HTERT RPE-1 (cell line): ENCODE results near the gene KCNG3.

Source experiments
- in situ Hi-C: fragments of 300-500 bp; cut with MboI; formaldehyde crosslinking; loops from 4 replicates; pipeline ENCODE4 v1.14.3; 2020; ENCODE audit warnings: low sequenced_read_pairs

Gene KCNG3

GRCh38 chr2:42486145-42486906, 7.5 kb downstream of the KCNG3 start:
- in situ Hi-C loops, result no loop called here

GRCh38 chr2:42480402-42480801, 13.4 kb downstream of the KCNG3 start:
- in situ Hi-C loops, result no loop called here

DNA sequence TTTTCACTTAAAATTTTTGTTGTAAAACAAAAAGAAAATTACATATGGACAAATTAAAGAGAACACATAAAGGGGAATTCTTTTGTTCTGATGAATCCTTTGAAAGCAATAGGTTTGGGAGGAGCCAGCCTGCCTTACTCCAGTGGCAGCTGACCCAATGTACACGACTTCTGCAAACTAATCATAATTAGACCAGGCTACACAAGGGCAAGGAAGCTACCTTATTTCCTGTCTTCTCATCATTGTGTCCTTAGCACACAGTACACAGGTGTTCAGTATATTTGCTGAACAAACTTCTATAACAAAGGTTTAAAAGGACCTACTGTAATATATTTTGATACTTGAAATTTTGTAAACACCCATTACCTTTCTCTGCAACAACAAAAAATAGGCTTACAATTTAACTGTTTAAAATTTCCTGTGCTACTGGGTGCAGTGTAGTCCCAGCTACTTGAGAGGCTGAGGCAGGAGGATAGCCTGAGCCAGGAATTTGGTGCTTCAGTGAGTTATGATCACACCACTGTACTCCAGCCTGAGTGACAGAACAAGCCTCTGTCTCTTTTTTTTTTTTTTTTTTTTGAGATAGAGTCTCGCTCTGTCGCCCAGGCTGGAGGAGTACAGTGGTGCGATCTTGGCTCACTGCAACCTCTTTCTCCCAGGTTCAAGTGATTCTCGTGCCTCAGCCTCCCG, 18.9 kb downstream of the KCNG3 start:
- in situ Hi-C loops, result no loop called here

GRCh38 chr2:42470706-42471105, 23.1 kb downstream of the KCNG3 start:
- in situ Hi-C loops, result no loop called here

GRCh38 chr2:42464631-42465030, 29.2 kb downstream of the KCNG3 start:
- in situ Hi-C loops, result no loop called here

DNA sequence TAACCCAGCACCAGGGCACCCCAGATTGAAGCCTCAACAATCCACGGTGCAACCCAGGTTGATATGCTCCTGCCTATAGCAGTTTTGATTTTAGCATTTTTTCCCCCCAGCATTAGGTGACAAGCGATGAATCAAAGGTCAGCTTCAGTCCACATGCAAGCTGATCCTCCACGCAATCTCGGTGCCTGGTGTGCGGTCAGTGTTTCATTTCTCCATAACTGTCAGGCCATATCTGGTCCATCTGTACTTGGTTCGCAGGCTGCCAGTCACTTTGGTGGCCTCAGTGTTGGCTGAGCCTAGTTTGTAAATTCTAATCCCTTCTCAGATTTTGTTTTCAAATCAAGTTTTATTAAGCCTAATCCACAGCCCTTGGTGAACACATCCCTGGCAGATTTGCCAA, 30.2 kb downstream of the KCNG3 start:
- in situ Hi-C loops, result no loop called here

DNA sequence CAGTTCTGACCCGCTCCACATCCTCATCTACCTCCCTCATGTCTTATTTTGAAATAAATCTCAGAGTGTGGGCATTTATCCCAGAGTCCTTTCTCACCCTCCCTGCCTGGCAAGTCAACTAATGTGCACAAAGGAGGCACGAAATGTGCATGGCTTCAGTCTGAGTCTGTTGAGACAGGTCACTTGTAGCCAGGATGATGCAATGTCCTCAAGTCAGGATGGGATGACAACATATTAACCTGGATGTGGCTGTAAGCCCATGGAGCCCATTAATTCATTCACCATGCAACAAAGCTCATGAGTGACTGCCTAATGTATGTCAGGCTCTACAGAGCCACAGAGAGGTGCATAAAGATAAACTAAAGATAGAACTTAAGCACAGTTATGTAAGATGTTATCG, 34.5 kb downstream of the KCNG3 start:
- in situ Hi-C loops, result no loop called here

DNA sequence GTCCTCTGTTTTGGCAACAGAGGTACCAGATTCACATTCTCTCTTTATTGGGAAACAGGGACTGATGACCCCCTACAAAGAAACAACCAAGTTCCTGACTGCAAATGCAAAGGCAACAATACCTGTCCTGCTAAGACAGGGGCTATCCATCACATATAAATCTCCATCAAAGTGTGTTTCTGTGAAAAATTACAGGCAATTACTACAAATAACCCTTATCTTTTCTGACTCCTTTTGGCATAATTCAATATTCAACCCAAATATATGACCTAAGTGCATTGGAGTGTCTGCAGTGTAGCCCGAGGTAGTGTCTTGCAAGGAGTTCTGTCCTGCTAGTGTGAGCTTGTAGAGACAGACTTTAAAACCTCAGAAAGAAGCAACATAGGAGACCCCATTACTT, 35.4 kb downstream of the KCNG3 start:
- in situ Hi-C loops, result no loop called here

- in situ Hi-C loops, result no loop called here
Observed at GRCh38 chr2:42457011-42457410, 36.8 kb downstream of the KCNG3 start.

DNA sequence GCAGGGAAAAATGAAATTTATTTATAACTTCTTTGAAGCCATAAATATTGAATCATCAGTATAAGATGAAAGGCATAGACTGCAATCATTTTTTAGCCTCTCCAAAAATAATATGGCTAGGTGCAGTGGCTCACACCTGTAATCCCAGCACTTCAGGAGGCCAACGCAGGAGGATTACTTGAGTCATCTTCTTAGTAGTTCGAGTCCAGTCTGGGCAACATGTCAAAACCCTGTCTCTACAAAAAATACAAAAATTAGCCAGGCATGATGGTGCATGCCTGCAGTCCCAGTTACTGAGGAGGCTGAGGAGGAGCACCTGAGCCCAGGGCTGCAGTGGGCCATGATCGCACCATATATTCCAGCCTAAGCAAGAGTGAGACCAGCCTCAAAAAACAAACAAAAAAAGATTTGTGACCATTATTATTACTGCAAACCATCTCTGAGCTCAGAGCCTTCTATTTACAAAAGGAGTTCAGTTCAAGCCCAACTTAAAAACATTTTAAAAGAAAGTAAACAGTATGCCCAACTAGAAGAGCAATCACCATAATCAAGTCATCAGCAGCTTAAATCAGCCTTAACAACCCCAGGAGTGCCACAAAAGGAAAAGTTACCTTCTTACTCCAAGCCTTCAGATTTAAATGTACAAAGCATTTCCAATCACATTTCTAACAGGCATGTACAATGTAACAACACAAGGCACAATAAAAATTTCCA, 37.5 kb downstream of the KCNG3 start:
- in situ Hi-C loops, result no loop called here

- in situ Hi-C loops, result no loop called here
Observed at GRCh38 chr2:42452545-42452944, 41.2 kb downstream of the KCNG3 start.

GRCh38 chr2:42450136-42450535, 43.6 kb downstream of the KCNG3 start:
- in situ Hi-C loops, result no loop called here

DNA sequence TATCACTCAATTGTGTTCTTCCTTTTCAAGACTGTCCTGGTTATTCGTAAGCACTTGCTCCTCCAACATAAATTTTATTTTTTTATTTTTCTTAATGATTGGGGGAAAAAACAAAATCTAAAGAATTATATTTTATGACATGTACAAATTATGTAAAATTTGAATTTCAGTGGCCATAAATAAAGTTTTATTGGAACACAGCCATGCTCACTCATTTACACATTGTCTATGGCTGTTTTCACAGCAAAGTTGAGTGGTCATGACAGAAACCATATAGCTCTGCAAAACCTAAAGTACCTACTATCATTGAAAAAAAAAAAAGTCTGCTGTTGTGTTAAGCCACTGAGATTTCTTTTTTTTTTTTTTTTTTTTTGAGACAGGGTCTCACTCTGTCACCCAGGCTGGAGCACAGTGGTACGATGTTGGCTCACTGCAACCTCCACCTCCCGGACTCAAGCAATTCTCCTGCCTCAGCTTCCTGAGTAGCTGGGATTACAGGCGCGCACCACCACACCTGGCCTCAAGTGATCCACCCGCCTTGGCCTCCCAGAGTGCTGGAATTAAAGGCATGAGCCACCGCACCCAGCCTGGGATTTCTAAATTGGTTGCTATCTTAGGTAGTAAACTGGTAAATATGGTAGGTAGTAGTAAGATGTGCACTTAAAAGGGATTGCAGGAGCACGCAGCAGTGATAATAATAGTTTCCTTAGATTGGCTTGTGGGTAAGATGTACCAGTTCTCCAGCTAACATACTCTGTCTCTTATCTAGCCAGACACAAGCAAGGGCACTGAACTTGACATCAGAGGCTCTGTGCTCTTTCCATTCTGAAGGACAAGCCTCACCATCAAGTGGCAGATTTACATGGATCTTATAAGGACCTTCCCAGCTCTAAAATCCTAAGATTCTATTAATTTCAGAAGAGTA, 44.4 kb downstream of the KCNG3 start:
- in situ Hi-C loops, result no loop called here

DNA sequence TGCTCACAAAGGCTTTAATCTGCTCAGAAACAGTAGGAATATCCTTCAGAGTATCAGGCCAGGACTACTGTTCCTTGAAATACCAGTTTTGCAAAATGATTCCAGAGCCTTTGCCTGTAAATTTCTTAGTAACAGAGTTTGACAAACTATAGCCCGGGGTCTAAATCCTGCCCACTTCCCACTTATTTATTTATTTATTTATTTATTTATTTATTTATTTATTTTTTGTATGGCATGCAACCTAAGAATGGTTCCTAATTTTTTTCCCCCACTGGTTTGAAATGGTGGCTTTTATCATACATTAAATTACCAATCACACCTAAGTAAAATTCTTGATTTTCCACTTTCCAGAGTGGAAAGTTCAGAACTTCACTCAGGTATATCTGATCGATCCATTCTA, 45.6 kb downstream of the KCNG3 start:
- in situ Hi-C loops, result no loop called here

- in situ Hi-C loops, result no loop called here
Observed at GRCh38 chr2:42446503-42447271, 47.1 kb downstream of the KCNG3 start.

DNA sequence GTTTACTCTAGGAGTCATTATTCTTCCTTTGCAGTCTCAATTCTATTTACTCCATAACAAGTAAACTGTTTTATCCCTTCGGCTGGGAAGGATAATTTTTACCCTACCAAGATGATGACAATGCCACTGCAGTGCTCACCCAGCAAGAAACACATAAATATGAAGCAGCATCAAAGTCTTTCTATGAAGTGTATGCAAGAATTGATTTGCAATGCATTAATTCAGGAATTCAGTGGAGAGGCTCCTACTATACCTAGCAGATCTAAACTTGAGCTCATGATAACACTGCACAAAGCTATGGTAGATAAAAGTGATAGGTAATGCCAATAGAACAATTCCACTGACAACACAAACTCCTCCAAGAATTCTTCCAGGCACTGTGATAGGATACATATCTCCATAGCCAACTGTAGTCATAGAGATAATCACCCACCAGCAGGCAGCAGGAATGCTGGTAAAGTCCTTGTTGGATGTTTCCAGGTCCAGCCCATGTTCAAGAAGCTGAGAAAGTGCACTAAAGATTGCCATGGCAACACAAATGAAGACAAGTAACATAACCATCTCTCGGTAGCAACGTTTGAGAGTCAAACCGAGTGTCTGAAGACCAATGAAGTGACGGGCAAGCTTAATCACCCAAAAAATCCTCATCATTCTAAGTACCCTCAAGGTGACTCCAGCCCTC, 49.9 kb downstream of the KCNG3 start:
- in situ Hi-C loops, result no loop called here

GRCh38 chr2:42442774-42443173, 51.0 kb downstream of the KCNG3 start:
- in situ Hi-C loops, result no loop called here

- in situ Hi-C loops, result no loop called here
Observed at GRCh38 chr2:42438685-42439084, 55.1 kb downstream of the KCNG3 start.

DNA sequence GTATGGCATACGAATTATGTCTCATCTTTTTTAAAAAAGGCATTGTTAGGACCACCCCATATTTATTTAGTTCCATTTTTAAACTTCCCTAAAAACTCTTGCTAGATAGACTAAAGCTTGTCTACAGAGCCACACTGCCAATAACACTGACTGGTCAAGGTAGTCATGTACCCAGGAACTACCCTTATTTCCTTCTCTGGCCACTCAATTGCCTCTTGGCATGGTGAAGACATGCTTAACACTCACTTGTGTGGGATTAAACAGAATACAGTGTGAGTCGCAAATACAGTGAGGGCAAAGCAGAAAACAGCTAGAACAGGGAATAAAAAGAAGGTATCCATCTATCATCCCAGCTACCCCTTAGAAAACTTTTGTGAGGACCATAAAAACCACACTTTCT, 57.4 kb downstream of the KCNG3 start:
- in situ Hi-C loops, result no loop called here

GRCh38 chr2:42435628-42436027, 58.2 kb downstream of the KCNG3 start:
- in situ Hi-C loops, result no loop called here
